Stimulated activated CD8-positive, alpha-beta memory T cell treated with anti-CD3 and anti-CD28 coated beads, Interleukin-12 subunit alpha, Interleukin-12 subunit beta, amount 100 ng/mL, for 24 hours (primary cell): Measurements from ENCODE around the gene THRSP.
"Not testable (repeated sequence)": the region's sequence is repeated elsewhere in the genome, so short reads cannot be mapped to it uniquely, and the experiment has no call there.

ENCODE experiments used
- DNase-seq: peaks from one replicate; pipeline ENCODE4 v3.0.0-alpha.2; 2020; ENCODE audit errors: extremely low read depth

The THRSP gene

DNA sequence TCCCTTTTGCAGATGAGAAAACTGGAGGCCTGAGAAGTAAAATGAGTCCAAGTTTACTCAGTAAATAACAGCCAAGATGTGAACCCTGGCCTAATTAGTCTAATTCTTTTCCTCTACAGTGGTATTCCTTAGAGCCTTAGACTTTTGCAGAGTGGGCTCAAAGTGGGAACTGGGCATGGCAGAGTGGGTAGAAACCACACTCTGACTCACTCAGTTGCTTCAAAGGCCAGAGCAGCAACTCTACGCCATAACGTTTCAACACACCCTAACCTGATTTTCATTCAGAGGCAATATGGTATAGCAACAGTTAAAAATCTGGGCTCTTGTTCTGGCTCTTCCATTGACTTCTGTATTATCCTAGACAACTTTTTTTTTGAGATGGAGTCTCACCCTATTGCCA lies 2.8 kb downstream of the THRSP start:
- no peak for DNase-seq

DNA sequence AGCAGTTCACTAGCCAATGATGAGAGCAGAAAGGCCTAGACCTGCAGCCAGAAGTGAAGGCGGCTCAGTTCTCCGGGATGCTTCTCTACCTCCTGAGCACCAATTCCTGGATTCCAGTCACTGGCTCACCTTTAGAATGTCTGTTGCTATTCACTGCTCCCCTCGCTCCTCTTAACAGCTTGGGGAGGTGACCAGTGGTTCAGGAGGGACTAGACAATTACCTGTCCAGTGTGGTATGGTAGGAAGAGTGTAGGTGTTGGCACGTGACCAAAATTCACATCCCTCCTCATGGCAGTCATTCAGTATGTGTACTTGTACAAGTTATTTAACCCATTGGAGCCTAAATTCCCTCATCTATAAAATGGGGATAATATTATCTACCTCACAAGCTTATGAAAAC lies 4.0 kb downstream of the THRSP start:
- no peak for DNase-seq

DNA sequence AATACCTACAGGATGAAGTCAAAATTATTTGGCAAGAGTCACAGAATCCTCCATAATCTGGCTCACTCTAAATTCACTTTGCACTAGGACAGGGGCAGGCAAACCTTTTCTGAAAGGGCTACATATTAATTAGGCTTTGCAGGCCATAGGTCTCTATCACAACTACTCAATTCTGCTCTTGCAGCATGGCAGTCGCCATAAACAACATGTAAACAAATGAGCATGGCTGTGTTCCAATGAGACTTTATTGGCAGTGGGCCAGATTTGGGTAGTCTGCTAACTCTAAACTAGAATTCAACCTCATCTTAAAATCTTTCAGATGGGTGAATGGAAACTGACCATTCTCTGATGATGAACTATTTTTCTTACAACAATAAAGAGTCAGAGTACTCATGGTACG lies 5.8 kb downstream of the THRSP start:
- no peak for DNase-seq

DNA sequence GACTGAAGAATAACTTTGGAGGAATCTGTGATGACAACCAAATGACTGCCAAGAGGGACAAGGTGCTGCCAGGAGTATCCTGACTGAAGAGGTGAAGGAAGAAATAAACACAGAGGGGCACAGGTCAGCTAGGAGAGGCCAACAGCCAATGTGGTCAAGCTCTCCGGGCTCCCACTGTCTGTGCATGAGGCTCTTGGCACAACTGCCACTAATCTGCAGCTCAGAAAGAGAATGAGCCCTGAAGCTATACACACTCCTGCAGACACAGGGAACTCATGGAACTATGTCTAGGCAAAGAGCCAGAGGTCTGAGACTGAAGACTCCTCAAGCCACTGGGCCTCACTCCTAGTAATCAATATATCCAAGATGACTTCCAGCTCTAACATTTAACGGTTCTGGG lies 7.0 kb downstream of the THRSP start:
- DNase-seq: no peak

DNA sequence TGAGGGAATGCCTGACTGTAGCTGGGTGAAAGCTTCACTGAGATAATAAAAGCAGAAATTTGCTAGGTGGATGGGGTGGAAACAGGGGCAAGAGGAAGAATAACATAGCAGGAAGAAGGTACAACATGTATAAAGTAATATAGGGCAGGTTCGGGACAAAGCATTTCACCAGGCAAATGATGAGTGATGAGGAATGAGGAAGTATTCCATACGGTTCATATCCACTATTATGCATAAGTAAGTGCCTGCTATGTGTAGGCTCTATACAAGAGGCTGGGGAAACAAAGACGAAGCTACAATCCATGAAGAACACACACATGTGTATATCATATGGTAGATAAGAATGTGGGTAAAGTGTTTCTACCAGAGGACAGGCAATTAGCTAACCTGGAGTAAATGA lies 8.1 kb downstream of the THRSP start:
- DNase-seq: no peak

DNA sequence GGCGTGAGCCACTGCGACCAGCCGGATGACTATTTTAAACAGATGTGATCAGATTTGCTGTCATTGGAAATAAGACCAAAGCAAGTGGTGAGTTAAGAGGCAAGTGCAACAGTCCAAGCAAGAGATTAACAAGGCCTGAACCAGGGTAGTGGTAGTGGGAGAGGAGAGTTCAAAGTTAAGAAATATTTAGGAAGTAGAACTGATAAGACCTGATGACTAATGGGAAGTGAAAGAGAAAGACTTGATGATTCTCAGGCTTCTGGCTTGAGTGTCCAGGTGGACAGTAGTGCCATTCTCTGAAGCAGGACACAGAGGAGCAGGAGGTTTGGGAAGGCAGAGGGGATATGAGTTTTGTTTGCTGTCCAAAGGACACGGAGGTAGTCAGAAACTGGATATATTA lies 8.8 kb downstream of the THRSP start:
- no peak for DNase-seq

DNA sequence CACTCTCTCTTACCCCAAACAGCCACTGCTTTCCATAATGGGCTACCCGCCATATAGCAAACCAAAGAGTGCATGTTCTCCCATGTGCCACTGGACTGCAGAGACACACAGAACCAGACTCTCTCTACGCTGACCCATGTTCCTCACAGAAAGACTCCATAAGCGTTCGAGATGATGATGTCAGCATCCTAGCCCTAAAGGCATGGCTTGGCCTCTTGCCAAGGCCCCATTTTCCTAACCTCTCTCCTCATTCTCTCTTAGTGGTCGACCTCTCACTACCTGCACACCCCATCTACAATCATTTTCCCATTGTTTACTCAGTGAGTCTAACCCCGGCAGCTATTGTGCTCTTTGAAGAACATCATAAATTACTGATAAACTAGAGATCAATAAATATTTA lies 11.1 kb downstream of the THRSP start:
- DNase-seq: no peak

DNA sequence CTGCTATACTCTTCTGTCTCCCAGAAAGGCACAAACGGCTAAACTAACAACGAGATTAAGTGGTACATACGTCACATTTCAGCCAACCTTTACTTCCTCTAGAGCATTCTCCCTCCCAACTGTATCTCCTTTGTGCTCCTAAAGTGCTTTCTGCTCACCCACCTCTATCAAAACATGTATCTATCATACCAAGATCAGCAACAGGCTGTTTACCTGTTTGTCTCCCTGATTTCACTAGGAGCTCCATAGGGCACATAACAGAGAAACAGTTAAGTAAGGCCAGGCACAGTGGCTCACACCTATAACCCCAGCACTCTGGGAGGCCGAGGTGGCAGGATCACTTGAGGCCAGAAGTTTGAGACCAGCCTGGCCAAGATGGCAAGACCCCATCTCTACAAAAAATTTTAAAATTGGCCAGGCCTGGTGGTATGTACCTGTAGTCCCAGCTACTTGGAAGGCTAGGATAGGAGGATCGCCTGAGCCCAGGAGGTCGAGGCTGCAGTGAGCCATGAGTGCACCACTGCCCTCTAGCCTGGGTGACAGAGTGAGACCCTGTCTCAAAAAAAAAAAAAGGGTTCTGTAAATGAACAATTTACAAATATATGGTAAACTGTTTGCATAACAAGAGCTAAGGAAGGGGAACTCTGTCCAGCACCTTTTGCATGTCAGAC lies 13.2 kb downstream of the THRSP start:
- DNase-seq: no peak

DNA sequence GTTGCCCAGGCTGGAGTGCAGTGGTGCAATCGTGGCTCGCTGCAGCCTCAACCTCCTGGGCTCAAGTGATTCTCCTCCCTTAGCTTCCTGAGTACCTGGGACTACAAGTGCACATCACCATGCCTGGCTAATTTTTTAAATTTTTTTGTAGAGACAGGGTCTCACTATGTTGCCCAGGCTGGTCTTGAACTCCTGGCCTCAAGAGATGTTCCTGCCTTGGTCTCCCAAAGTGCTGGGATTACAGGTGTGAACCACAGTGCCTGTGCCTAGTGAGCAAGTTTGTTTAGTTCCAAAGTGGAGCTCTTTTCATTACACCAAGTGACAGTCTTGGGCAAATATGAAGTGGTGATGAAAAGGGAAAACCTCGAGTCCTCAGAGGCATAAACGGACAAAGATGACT lies 13.9 kb downstream of the THRSP start:
- DNase-seq: not testable (repeated sequence)

DNA sequence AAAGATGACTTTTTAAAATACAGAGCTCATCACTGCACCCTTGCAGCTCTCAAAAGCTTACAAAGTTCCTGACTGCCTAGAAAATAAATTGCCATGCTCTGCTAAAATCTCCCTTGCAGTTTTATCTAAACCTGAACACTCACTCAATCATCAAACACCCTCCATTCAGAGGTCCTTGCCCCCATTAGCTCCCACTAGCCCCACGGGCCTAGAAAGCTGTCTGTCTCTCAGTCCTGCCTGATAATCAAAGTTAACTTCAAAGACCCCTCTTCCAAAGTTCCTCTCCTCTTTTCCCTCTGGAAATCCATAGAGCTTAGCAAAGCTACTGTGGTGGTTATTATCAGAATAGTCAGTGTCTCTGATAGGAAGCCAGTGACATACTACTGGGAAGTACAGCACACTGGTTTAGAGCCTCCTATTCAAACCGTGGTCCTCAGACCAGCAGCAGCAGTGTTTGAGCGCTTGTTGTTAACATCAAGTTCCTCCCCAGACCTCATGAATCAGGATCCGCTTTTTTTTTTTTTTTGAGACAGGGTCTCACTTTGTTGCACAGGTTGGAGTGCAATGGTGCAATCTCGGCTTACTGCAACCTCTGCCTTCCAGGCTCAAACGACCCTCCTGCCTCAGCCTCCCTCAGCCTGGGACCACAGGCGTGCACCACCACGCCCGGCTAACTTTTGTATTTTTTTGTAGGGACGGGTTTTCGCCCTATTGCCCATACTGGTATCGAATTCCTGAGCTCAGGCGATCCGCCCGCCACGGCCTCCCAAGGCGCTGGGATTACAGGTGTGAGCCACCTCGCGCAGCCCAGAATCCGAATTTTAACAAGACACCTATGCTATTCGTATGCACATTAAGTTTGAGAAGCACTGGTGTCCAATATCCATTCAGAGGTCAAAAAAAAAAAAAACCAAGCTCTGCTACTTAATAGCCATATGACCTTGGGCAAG lies 14.8 kb downstream of the THRSP start:
- DNase-seq: no peak

DNA sequence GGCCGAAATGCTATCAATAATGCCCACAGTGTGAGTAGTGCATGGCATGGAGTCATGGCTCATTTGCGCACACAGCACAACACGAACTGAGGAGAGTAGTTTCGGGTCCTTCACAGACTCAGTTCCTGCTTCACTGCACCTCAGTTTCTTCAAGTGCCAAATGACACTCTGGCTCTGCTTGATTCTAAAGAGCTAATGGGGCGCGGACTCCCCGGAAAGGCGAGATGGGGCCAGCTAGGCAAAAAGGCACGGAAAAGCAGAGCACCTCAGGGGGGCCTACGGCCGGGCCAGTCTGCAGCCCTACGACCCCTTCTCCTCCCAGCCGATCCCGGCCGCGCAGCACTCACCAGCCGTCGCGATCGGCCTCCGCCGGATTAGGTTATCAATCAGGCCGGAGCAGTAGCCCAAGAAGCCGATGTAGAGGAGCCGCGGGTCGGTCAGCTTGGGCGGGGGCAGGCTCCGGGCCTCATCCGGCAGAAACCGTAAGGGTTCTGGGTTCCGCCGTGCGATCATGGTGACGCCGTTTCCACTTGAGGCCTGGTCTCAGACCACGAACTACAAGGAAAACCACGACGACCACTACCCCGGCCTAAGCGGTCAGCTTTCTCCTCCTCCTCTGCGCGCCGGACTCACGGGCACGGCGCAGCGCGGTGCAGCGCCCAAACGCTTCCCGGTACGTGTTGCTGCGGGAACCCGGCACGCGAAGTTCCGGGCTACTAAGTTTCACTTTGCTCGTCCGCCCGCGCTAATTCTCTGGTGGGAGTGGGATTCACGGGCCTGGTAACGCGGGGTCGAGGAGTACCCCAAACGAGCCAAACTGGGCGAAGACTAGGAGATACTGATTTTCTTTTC lies 15.8 kb downstream of the THRSP start, which contains the start of gene NDUFC2:
Gene NDUFC2, minus strand, starts transcription at position 631 of the 852 bp plus-strand sequence. Its CDS starts 118 bp downstream, at position 513.
- peak; percentile 37 for DNase-seq

DNA sequence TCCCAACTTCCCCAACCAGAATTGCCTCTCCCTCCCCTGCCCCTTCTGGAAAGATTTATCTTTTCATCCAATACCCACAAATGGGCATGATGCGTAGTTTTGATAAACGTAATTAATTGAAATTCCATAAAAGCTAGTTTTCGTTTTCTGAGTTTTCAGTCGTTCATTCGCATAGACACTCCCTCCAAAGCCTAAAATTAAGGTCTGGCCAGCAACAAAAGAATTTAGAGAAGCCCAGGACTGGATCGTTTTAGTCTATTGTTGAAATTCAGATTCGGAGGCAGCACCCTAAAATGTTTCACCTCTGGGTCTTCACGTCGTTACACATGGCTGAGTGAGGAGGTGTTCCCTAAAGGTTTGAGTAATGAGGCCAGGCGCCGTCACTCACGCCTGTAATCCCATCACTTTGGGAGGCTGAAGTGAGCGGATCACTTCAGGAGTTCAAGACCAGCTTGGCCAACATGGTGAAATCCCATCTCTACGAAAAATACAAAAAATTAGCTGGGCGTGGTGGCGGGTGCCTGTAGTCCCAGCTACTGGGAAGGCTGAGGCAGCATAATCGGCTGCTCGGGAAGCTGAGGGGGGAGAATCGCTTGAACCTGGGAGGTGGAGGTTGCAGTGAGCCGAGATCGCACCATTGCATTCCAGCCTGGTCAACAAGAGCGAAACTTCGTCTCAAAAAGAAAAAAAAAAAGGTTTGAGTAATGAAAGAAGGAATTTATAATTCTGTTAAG lies 16.6 kb downstream of the THRSP start:
- no peak for DNase-seq

DNA sequence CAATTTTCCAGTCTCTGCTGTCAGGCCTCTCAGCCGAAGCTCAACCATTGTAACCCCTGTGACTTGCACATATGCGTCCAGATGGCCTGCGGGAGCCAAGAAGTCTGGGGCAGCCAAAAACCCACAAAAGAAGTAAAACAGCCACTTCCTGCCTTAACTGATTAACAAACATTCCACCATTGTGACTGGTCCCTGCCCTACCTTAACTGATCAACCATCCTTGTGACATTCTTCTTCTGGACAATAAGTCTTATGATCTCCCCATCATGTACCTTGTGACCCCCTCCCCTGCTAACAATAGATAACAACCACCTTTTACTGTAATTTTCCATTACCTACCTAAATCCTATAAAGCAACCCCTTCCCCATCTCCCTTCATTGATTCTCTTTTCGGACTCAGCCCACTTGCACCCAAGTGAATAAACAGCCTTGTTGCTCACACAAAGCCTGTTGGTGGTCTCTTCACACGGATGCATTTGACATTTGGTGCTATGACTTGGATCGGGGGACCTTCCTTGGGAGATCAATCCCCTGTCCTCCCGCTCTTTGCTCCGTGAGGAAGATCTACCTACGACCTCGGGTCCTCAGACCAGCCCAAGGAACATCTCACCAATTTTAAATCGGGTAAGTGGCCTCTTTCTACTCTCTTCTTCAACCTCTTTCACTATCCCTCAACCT lies 17.3 kb downstream of the THRSP start:
- no peak for DNase-seq

DNA sequence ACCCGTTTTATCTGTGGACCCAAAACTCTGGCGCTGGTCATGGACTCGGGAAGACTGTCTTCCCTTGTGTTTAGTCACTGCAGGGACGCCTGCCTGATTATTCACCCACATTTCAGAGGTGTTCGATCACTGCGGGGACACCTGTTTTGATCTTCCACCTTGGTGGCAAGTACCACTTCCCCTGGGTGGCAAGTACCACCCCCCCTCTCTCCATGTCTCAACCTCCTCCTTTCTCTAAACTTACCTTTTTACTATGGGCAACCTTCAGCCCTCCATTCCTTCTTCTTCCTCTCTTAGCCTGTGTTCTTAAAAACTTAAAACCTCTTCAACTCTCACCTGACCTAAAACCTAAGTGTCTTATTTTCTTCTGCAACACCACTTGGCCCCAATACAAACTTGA lies 17.9 kb downstream of the THRSP start:
- DNase-seq: no peak

DNA sequence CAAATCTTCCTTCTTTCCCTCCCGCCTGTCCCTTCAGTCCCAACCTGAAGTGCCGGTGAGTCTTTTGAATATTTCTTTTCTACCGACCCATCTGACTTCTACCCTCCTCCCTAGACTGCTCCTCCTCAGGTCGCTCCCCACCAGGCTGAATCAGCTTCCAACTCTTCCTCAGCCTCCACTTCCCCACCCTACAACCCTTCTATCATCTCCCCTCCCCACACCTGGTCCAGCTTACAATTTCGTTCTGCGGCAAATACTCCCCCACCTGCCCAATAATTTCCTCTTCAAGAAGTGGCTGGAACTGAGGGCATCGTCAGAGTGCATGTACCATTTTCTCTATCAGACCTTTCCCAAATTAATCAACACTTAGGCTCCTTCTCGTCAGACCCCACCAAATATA lies 18.5 kb downstream of the THRSP start:
- no peak for DNase-seq

DNA sequence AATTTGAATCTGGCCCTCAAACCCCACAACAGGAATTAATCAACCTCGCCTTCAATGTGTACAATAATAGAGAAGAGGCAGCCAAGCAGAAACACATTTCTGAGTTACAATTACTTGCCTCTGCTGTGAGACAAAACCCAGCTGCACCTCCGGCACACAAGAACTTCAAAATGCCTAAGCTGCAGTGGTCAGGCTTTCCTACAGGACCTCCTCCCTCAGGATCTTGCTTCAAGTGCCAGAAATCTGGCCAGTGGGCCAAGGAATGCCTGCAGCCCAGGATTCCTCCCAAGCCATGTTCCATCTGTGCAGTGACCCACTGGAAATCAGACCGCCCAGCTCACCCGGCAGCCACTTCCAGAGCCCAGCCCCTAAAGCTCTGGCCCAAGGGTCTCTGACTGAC lies 19.4 kb downstream of the THRSP start:
- no peak for DNase-seq

DNA sequence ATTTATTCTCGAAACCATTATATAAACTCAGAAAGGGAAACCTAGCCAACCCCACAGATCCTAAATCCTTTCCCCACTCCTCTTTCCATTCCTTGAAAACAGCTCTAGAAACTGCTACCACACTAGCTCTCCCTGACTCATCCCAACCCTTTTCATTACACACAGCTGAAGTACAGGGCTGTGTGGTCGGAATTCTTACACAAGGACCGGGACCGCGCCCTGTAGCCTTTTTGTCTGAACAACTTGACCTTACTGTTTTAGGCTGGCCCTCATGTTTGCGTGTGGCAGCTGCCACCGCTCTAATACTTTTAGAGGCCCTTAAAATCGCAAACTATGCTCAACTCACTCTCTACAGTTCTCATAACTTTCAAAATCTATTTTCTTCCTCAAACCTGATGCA lies 20.8 kb downstream of the THRSP start:
- DNase-seq: not testable (repeated sequence)

DNA sequence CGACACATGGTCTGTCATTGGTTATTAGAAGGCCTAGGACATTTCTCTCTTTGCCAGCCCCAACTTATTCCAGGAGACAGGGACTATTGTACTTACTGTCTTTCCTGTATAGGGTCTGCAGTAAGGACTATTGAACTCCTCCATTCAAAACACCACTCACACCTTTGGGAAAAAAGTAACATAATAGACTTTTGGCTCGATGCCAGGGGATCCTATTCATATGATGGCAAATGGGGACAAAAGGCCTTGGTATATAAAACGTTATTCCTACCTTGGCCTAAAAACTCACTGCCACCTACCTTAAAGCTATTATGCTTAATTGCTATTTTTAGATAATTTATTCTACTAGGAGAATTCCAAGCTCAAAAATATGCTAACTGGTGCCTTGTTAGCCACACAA lies 22.3 kb downstream of the THRSP start:
- no peak for DNase-seq

DNA sequence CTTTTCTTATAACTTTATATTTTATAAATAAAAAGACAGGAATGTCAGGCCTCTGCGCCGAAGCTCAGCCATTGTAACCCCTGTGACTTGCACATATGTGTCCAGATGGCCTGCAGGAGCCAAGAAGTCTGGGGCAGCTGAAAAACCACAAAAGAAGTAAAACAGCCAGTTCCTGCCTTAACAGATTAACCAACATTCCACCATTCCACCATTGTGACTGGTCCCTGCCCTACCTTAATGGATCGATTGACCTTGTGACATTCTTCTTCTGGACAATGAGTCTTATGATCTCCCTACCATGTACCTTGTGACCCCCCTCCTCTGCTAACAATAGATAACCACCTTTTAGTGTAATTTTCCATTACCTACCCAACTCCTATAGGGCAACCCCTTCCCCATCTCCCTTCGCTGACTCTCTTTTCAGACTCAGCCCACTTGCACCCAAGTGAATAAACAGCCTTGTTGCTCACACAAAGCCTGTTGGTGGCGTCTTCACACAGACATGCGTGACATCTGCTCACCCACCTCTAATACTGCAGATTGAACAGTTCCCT lies 22.9 kb downstream of the THRSP start:
- DNase-seq: not testable (repeated sequence)

DNA sequence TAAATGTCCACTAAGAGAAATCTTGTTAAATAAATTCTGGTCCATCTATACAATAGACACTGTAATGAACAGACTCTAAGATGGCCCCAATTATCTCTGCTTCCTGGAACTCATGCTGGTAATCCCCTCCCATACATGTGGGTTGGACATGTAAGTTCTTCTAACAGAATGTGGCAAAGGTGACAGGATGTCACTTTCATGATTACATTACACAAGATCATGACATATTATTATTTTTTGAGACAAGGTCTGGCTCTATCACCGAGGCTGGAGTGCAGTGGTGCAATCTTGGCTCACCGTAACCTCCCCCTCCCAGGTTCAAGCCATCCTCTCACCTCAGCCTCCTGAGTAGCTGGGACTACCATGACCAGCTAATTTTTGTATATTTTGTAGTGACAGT lies 30.6 kb downstream of the THRSP start:
- DNase-seq: no peak
